Gastrocnemius medialis (tissue), 4 donors: Measurements from ENCODE around the gene NEK6.

Experiments
- CTCF ChIP-seq, 5 experiments: fragments of 450-650 bp in 3 of 5; fragments of 200-600 bp in 2 of 5; sonication (generic) in 2 of 5; IDR thresholded peaks in 4 of 5; conservative IDR thresholded peaks in 1 of 5; 1 replicate in 4 of 5; 2 replicates in 1 of 5; pipeline ENCODE4 v1.5.1; 2016 to 2019; ENCODE audit warnings: antibody characterized with exemption in 5 of 5, mild to moderate bottlenecking in 3 of 5, moderate library complexity in 3 of 5
- POLR2A ChIP-seq, 2 donors: fragments of 450-650 bp; IDR thresholded peaks; one replicate each; pipeline ENCODE4 v1.6.1; 2017; ENCODE audit warnings: antibody characterized with exemption in 2 of 2, mild to moderate bottlenecking in 2 of 2, moderate library complexity in 2 of 2

- TF ChIP-seq CTCF (IDR thresholded peaks at IDR 0.05 in 4 of 5, conservative IDR thresholded peaks at IDR 0.05 in 1 of 5): no peak
- no peak for TF ChIP-seq POLR2A (IDR thresholded peaks at IDR 0.05)
Observed at GRCh38 chr9:124364141-124364540, 106.4 kb downstream of the NEK6 start.
